GM13976 (cell line): ENCODE results near the gene PLCG2.
"Not testable (repeated sequence)": the region's sequence is repeated elsewhere in the genome, so short reads cannot be mapped to it uniquely, and the experiment has no call there.

ENCODE experiments used
- DNase-seq: peaks from one replicate; pipeline ENCODE4 v3.0.0; 2012; ENCODE audit warnings: low spot score
- in situ Hi-C: fragments of 300-500 bp; cut with MboI; formaldehyde crosslinking; loops from one replicate; pipeline ENCODE4 v1.12.0; 2022; ENCODE audit warnings: low sequenced_read_pairs, mixed read lengths, inconsistent platforms; ENCODE audit not compliant: unreplicated experiment
- TF ChIP-seq, protein P1 (sequence below): IDR thresholded peaks from 2 replicates; pipeline ENCODE4 v1.5.1; 2012; ENCODE audit warnings: borderline replicate concordance, mild to moderate bottlenecking; ENCODE audit not compliant: insufficient read depth; ENCODE audit errors: extremely low read depth, missing control alignments, control extremely low read depth

The PLCG2 gene

DNA sequence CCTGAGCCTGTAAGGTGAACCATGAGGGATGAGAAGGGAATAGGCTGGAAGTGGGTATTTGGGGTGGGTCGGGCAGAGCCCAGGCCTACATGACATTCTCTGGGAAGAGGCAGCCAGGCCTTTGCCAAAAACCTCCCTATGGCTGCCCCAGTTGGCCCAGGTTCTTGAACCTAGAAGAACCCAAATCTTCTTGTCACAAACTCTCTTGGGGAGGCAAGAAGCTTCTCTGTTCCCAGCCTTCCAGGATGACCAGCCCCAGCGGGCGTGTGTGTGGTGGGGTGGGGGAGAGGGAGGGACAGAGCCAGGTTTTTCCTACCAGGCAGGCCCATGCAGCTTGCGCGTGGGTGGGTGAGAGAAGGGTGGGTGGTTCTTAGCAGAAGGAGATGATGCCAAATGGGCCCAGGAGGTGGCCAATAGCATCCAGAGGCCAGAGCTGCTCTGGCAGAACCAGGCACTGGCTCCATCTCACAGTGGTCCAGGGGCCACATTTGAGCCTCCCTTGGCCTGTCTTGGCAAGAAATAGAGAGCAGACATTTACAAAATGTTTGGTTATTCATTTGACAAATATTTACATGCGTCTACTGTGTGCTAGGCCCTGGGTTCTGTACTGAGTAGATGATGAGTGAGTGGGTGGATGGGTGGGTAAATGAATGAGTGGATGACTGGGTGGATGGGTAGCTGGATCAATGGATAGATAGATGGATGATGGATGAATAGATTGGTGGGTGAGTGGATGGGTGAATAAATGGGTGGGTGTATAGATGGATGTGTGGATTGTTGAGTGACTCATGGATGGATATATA lies 44.3 kb upstream of the PLCG2 start:
- in situ Hi-C loops: no loop called here
- no peak for DNase-seq
- TF ChIP-seq, protein P1, sequence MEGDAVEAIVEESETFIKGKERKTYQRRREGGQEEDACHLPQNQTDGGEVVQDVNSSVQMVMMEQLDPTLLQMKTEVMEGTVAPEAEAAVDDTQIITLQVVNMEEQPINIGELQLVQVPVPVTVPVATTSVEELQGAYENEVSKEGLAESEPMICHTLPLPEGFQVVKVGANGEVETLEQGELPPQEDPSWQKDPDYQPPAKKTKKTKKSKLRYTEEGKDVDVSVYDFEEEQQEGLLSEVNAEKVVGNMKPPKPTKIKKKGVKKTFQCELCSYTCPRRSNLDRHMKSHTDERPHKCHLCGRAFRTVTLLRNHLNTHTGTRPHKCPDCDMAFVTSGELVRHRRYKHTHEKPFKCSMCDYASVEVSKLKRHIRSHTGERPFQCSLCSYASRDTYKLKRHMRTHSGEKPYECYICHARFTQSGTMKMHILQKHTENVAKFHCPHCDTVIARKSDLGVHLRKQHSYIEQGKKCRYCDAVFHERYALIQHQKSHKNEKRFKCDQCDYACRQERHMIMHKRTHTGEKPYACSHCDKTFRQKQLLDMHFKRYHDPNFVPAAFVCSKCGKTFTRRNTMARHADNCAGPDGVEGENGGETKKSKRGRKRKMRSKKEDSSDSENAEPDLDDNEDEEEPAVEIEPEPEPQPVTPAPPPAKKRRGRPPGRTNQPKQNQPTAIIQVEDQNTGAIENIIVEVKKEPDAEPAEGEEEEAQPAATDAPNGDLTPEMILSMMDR: no peak

DNA sequence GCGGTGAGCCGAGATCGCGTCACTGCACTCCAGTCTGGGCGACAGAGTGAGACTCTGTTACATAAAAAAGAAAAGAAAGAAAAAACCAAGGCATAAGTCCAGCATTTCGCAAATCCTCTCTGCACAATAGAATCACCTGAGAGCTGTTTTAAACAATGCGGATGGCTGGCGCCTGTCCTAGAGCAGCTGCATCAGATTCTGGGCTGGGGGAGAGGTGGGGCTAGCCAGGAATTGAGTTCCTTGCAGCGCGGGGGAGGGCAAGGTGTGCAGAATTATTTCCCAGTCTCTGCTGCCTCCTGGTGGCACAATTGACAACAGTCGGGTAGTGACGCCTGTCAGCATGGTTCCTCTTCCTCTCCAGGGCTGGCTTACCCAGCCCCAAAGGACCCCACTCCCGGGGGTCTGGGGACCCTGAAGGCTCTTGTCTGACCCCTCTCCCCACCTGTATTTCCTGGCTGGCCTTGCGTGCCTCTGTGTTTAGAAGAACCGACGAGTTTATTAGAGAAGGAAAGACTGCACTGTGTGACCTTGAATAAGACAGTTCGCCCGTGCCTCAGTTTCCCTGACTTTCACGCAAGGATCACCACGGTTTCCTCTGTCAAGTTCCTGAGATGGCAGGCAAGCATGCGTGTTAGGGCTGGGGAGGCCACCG lies 41.1 kb upstream of the PLCG2 start:
- TF ChIP-seq, protein P1: peak; percentile 90
- in situ Hi-C loops: no loop called here
- DNase-seq: peak; percentile 87

DNA sequence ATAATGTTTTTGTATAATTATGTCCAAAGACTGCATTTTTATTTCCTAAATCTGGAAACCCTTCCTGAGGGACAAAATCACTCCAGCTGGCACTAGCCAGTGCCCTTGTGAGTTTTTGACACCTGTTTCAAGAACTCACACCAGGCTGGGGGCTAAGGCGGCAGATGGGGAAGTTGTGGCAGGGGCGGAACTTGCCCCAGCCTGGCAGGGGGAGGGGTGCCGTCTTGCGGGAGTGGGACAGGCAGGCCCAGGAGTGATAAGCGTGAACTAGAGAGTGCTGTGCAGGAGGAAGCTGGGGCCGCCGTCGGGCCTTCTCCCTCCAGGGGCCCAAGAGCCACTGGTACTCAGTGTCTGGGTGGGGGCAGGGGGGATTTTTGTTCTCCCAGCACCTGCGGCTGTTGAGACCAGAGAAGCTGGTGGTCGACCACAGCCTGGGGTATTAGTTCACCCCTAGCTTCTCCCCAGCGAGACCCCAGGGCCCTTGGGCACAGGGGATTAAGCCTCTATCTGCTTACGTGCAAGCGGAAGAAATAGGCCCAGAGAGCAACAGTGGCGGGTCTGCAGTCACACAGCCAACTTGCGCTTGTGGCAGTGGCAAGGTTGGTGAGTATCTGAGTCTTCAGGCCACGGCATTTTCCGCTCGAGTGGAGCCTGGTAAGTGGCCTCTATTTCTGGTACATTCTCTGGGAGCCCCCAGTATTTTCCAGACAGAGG lies 40.2 kb upstream of the PLCG2 start:
- TF ChIP-seq, protein P1: no peak
- in situ Hi-C loops: no loop called here
- peak; percentile 47 for DNase-seq

DNA sequence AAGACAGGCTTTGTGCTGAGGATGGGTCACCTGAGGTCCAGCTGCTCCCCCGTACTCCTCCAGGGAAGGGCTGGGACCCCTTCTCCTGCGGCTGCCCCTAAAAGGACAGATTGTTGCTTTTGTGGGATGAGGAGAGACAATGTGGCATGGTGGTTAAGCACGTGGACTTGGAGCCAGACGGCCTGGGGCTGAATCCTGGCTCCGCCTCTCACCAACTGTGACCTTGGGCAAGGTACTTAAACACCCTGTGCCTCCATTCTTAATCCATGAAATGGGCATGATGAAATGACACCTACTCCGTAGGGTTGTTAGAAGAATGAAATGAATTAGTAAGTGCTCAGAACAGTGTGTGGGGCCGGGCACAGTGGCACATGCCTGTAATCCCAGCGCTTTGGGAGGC lies 39.6 kb upstream of the PLCG2 start:
- in situ Hi-C loops: no loop called here
- no peak for DNase-seq
- TF ChIP-seq, protein P1: no peak

DNA sequence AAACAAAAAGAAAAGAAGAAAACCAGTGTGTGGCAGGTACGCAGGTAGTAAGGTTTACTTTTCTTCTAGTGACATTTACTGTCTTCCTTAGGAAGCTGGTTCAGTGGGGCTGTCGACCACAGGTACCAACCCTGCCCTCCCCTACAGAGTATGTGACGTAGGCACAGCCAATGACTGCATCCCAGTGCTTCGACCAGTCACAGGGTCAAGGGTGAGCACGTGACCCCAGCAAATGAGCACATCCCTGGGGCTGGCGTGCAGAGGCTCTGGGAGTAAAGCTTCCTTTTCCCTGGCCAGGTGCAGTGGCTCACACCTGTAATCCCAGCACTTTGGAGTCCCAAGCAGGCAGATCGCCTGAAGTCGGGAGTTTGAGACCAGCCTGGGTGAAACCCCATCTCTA lies 38.9 kb upstream of the PLCG2 start:
- DNase-seq: peak; percentile 79
- in situ Hi-C loops: no loop called here
- TF ChIP-seq, protein P1: no peak

DNA sequence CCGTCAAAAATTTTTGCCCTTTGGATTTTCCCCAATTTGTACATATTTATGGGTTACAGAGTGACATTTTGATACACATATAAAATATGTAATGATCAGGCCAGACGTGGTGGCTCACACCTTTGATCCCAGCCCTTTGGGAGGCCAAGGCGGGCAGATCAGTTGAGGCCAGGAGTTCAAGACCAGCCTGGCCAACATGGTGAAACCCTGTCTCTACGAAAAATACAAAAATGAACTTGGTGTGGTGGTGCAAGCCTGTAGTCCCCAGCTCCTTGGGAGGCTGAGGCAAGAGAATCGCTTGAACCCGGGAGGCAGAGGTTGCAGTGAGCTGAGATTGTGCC lies 37.7 kb upstream of the PLCG2 start:
- DNase-seq, in situ Hi-C loops: not testable (repeated sequence)

DNA sequence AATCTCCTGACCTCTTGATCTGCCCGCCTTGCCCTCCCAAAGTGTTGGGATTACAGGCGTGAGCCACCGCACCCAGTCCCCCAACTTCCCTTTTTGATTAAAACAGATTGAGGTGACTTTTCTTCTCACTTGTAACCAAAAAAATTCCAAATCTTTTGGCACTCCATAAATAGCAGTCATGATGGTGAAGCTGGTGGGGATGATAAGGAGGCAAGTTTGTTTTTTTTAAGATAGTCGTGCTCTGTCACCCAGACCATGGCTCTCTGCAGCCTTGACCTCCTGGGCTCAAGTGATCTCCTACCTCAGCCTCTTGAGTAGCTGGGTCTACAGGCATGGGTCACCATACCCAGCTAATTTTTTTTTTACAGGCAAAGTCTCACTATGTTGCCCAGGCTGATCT lies 34.7 kb upstream of the PLCG2 start:
- in situ Hi-C loops: no loop called here
- TF ChIP-seq, protein P1: no peak
- DNase-seq: no peak
